Measurements from ENCODE around the gene NGLY1.
A peak's percentile ranks its signal among the peaks of the same experiment; 100 is the strongest.

The NGLY1 gene

GRCh38 chr3:25707268-25707926 is 75.8 kb downstream of the NGLY1 start:
- DNase-seq: no peak

- no peak for DNase-seq
These were observed 77.0 kb downstream of the NGLY1 start for GRCh38 chr3:25706213-25706612.

DNA sequence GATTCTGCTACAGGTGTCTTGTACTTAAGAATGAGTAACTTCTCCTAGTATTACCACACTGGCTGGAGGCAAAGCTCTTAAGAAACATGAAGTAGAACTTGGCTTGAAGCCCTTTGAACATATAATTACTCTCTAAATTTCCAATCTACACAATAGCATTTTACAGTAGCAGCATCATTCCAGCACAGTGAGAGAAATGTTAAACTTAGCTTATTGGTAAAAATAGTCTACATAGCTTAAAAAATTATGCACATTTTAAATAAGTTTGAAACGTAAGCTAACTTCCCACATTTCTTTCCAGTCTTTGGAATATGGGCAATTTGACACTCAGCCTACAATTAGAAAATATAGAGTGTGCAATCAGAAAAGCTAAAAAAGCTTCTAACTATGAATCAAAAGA is 85.7 kb downstream of the NGLY1 start:
- peak; percentile 48 for DNase-seq

- DNase-seq: peak; percentile 78
These were observed 87.4 kb downstream of the NGLY1 start for GRCh38 chr3:25695731-25696420.

- no peak for DNase-seq
These were observed 90.0 kb downstream of the NGLY1 start for GRCh38 chr3:25693238-25693637.

DNA sequence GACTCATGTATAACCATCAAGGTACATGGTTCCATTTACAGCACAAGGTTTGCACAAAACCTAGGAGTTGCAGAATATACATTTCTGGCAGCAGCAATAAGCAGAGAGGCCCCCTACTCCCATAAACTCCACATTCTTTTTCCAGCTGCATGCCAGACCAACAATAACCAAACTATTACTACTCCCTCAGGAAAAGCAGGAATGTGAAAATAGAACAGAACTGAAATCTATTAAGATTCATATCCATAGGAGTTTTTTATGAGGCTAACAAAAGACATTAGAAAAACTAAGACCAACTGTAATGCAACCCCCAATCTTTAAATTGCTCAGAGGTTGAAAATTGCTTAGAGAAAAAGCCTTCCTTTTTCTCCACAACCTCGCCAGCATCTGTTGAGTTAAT is 90.9 kb downstream of the NGLY1 start:
- no peak for DNase-seq

GRCh38 chr3:25690768-25691533 is 92.3 kb downstream of the NGLY1 start:
- DNase-seq: no peak

DNA sequence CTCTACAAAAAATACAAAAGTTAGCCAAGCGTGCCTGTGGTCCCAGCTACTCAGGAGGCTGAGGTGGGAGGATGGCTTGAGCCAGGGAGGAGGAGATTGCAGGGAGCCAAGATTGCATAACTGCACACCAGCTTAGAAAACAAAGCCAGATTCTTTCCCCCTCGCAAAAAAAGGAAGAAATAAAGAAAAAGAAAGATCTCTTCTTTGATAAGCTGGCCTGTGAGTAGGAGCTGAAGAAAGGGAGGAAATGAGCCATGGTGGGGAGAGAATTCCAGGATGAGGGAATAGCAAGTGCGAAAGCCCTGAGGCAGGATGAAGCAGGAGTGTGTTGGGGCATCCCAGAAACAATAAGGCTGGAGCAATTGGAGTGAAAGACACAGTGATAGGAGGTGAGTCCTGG is 94.0 kb downstream of the NGLY1 start:
- DNase-seq: peak; percentile 28

DNA sequence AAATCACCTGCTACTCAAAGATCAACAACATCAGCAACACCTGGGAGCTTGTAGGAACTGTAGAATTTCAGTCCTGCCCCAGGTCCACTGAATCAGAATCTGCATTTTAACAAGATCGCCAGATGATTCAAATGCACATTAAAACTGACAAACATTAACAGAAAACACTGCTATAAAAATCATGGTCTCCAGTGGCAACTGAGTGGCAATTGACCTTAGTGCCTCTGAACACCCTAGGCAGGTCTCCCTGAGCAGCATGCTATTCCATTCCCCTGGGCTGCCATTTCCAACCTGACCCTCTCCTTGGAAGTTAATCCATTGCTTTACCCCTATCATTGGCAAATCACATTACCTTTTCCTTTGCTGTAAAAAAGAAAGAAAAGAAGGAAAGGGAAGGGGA is 95.5 kb downstream of the NGLY1 start:
- no peak for DNase-seq

- no peak for DNase-seq
These were observed 96.5 kb downstream of the NGLY1 start for GRCh38 chr3:25686766-25687165.

DNA sequence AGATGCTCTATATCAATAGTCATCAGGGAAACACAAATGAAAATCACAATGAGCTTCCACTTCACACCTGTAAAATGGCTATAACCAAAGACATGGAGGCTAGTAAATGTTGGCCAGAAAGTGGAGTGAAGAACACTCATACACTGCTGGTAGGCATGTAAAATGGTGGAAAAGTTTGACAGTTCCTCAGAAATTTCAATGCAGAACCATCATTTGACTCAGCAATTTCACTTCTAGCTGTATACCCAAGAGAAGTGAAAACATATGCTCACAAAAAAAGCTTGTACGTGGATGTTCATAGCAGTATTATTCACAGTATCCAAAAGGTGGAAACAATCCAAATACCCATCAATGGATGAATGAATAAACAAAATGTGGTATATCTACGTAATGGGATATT is 99.4 kb downstream of the NGLY1 start:
- DNase-seq: peak; percentile 13

DNA sequence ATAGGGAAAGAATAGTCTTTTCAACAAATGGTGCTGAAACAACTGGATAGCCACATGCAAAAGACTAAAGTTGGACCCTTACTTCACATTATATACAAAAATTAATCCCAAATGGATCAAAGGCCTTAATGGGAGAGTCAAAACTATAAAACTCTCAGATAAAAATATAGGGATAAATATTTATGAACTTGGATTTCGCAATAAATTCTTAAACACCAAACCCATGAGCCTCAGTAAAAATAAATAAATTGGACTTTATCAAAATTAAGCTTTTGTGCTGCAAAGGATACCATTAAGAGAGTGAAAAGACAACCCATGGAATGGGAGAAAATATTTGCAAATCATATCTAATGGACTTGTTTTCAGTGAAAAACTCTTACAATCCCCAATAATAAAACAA is 99.8 kb downstream of the NGLY1 start:
- no peak for DNase-seq

- no peak for DNase-seq
These were observed 103.5 kb downstream of the NGLY1 start for GRCh38 chr3:25679642-25680302.

DNA sequence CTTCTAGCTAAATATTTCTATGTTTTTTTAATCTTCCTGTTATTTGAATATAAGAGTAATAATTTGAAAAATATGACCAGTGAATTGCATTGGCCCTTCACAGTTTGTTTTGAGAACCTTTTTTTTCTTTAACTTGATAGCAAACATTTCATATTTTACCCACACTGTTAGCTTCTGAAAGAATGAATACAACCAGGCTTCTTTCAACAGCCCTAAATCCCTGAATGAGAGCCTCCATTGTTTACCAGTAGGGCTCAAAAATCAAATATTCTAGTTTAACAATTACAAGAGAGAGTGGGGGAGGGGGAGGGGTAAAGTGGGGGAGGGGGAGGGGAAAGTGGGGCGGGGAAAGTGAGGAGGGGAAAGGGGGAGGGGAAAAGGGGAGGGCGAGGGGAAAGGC is 104.1 kb downstream of the NGLY1 start:
- no peak for DNase-seq

DNA sequence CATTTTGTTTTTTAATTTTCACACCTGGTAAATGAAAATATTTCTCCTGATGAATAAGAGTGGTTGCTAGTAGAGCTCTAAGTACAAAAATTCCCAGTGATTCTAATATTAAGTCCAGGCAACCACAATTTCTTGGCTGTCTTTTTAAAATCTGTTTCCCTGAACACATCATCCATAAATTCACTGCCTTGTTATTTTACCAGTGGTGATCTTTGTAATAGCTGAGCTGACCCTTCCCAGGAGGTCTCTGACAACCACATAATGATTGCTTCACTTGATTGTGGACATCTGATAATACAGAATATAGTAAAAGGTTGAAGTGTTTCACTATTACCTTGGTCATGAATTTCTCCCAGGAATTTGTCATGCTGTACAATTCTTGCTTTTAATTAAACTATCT is 104.7 kb downstream of the NGLY1 start:
- DNase-seq: no peak

DNA sequence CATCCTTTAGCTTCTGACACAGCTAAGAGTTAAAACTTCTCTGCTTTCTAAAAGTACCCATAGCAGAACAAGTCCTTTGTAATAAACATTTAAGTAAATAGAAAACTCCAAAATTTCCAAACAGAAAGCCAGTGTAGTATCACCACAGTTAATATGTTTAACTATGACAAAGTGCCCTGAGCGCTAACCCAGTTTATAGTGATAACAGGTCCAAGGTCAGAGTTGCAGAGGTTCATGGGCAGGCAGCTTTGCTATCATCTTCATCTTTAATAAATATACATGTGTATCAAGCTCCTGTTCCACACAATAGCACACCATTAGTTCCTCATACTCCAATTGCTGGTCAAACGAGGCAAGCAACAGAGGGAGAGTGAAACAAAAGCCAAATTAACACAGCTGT is 106.1 kb downstream of the NGLY1 start:
- no peak for DNase-seq

DNA sequence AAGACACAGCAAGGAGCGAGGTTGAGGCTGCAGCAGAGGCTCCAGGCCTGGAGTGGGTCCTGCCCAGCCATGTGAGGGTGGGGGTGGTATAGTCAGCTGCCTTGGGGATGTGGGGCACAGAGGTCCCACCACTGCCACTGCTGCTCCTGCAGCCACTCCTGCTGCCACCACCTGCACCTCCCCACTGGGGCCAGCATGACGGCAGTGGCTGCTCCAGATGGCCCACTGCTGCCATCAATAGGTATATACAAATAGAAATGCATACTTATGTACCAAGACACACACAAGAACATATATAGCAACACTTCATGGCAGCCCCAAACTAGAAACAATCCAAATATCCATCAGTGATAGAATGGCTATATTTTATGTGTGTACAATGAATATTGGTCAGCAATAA is 108.6 kb downstream of the NGLY1 start:
- DNase-seq: no peak

GRCh38 chr3:25673738-25674298 is 109.4 kb downstream of the NGLY1 start:
- DNase-seq: no peak

All from MV-4-11 (cell line).